Stimulated activated CD8-positive, alpha-beta memory T cell treated with anti-CD3 and anti-CD28 coated beads, Interleukin-12 subunit alpha, Interleukin-12 subunit beta, amount 100 ng/mL, for 4 hours (primary cell): ENCODE measurements around the gene ITGB8.

Experiments
- DNase-seq: peaks from one replicate; pipeline ENCODE4 v3.0.0-alpha.2; 2020; ENCODE audit warnings: low read depth

ITGB8 gene

DNA sequence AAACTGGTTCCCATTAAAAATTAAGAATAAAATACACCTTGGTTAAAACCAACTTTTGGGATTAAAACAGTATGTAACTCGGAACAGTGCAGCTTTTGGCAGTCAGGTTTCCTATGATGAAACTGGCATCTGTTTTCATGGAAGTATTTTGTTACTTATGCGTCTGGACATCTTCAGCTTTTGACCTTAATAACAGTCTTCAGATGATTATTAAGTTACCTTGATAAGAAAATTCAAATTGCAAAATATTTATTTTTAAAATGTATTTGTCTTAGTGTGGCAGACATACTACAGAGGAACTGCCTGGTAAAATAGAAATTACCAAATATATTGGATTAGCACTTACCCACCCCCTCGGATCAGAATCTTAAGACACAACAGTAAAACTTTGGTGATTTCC is 100.0 kb downstream of the ITGB8 start:
- DNase-seq: no peak

DNA sequence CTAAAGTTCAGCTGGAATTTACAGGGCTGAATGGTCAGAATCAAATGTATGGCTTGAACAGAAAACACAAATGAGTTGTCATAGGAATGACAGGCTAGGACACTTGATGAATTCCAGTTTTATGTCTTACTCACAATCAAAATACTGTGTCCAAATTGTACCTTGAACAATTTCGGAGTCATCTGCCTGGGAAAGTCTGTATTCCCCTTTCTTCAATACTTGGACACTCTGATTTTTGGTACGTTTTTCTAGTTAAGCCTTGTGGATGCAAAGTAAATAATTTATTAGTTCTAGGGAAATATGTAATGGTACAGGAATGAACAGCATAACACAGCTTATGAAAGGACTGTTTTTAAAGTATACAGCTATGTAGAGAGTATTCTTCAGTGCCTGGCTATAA is 100.4 kb downstream of the ITGB8 start:
- no peak for DNase-seq

DNA sequence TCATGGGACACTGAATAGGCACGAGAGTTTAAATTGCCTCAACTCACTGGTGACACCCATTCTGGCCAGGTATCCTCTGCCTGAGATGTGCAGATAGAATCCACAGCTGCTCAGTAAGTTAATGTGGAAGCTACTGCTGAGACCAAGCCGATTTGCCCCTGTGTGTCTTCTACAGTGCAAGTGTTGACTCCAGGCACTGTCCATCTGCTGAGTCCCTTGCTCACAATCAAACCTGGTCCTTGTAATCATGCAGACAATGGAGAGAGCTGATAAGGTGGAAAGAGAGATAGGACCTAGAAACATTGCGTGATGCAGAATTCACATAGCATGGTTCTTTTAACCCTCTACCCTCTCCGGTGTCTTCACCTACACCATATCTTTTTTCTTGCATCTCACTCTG is 101.4 kb downstream of the ITGB8 start:
- no peak for DNase-seq

DNA sequence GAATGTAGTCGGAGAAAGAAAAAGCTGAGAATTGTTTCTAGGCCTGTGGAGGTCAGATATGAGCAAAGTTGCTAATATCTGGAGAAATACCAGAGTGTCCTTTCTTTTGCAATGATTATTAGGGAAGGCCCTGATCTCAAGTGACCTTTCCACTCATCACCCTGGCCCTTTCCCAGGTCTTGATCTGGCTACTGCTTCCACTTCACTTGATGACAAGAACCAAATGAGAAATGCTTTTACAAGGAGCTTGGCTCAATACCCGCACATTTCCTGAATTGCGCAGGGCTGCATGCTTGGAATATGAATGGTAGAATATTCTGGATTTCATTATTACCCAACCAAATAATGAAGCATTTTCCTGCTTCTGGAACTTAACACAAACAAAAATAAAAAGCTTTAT is 104.6 kb downstream of the ITGB8 start:
- DNase-seq: no peak

DNA sequence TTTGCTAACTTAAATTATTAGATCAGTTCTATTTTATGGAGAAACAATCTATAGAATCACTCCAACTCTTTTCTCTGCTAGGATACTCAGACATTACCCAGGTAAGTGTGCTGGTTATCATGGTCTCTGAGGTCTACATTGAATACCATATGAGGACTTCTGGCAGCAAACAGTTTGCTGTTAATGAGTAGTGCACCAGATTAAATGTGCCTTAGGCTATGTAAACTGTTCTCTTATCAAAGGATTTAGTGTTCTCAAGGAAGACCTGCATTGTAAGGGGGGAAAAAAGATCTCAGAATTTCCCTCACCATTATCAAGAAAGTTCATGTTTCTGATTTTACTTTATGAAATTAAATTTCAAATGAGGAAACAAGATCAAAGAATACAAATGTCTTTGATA is 107.5 kb downstream of the ITGB8 start:
- DNase-seq: no peak

DNA sequence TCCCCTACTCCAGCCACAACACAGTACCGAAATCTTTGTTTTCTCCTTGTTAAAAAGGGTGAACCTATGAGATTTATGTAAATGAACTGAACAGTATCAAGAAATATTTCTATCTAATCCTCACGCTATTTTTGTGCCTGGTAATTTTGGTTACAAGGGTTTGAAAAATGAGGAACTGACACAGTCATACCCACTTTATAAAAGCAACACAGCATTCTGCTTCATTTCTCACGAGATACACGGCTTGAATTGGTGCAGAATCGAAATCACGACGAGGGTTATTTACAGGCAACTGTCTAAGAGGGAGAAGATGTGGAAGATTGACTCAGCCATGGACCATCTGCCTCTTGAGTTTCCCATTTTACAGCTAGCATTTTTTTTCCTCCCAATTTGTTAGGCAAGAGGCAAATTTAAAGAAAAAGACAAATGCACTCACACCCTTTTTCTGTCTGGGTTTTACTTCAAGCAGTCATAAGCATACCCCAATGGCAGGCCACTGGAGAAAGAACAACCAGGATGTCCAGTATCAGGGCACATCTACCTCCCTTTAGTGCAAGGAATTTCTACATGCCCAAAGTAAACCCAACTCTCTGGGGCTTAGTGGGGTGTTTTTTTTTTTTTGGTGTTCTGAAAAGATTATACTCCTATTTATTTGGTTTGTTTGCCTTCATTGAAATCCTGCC is 108.1 kb downstream of the ITGB8 start:
- no peak for DNase-seq

DNA sequence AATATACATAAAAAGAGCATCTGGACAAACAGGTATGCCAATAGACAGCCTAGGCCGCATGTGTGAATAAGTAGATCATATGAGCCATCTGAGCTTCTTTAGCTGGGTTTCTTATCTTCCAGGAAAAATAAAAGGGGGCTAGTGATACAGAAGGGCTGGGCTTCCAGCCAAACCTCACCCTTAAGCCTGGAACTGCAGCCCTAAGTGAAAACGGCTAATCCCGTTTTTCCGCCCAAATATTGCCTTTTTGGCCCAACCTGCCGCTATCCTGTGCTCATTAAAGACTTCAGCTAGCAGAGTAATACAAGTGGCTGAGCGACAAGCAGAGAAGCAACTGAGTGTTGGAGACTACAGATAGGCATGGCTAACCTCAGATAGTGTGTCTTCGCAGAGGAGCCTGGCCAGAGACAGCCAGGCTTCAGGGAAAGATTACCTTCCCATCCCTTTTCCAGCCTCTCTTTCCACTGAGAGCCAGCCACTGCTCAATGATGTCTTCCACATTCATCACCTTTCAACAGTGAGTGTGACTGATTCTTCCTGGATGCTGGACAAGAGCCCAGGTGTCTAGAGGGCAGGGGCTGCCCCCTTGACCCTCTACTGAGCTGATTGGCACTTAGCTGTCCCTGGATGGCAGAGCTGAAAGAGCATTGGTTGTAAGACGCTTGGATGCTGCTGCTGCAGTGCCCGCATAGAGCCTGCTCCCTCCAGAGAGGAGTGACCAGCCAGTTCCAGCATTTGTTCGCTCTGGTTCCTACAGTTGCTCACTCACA is 108.9 kb downstream of the ITGB8 start:
- DNase-seq: no peak

DNA sequence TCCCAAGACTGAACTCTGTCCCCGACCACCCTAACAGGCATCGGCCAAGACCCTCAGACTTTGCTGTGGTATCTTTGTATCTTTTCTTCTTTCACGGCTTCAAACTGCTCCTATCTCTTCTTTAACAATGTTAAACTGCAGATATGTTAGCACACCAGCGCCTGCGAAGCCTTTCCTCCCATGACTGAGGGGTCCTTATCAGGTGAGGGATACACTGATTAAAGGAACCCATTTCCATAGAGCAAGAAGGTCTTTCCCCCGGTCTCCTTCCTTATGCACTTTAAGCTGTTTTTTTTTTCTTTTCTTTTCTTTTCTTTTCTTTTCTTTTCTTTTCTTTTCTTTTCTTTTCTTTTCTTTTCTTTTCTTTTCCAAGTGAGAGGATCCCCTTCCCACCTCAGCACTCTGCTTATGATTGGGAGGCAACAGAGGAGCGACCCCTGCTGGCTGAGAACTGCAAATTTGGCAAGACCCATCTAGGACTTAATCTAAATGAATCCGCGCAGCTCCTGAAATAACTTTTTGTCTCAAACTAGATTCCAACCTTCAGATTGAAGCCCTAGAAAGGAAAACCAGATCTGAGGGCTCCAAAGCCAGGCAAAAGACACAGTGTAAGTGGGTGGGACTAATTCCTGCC is 109.9 kb downstream of the ITGB8 start:
- DNase-seq: no peak

DNA sequence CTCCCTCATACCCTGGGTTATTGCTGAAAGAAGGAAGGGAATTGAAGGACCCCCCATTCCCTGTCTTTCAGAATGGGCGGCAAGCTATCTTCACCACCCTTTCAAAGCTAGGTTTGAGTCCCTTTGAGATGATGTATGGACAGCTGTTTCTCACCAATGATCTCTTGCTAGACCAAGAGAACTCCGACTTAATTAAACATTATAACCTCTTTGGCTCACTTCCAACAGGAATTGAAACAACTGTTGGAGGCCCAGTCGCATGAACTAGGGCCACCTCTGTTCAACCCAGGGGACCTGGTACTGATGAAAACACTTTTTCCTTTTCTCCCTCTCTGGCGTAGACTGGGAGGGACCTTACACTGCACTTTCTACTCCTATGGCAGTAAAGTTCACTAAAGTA is 110.6 kb downstream of the ITGB8 start:
- no peak for DNase-seq

DNA sequence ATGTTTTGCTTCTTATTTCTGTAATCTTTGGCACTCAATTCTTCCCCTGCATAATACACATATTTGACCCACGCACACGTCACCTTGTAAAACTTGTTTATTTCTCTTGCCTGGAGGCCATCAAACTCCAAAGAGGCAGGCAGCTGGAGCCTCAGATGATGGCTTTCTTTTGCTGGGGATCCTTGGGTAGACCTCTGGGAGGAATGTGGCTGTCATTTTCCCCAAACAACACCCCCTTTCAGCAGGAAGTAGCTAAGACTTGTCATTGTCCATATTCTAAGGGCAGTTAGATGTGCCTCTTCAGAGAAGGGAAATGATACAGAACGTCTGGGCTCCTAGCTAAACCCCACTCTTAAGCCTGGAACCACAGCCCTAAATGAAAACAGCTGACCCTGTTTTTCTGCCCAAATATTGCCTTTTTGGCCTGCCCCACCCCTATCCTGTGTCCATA is 111.3 kb downstream of the ITGB8 start:
- DNase-seq: no peak

DNA sequence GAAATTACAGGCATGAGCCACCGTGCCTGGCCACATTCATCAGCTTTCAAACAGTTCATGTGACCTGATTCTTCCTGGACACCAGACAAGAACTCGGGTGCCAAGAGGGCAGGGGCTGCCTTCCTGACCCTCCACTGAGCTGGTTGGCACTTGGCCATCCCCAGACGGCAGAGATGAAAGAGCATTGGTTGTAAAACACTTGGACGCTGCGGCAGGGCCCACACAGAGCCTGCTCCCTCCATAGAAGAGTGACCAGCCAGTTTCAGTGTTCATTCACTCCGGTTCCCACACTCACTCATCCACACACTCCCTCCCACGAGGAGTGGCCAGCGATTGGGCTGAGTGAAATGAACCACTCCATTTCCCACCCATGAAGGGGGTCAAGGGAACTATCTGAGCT is 112.3 kb downstream of the ITGB8 start:
- DNase-seq: no peak

DNA sequence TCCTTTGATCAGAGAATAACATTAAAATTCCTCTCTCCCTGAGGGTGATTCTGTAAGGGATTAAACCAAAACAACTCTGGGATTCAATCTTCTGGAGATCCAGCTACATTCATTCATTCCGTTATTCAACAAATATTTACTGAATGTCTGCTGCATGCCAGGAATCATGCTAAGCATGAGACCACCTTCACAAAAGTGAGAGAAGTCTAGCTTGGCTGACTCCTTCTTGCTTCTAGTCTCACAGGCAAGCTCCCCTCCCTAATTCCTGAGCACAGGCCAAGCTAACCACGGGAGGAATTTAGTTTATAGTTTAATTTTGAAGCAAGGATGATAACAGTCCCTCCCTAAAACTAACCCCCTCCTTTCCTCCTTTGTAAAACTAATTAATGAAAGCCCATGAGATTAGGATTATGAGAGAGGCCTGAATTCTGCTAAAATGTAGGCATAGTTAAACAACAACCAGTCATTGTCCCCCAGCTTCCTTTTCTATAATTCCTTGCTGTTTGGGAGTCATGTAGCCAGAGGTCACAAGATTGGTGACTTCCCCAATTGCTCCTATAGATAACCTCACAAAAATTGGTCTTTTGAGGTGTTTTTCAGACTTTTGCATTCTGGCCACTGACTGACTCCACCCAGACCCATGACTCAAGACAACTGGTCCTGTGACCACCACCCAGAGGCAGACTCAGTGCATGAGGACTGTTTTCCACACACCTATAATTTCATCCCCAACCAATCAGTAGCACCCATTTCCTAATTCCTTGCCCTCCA is 113.5 kb downstream of the ITGB8 start:
- no peak for DNase-seq

DNA sequence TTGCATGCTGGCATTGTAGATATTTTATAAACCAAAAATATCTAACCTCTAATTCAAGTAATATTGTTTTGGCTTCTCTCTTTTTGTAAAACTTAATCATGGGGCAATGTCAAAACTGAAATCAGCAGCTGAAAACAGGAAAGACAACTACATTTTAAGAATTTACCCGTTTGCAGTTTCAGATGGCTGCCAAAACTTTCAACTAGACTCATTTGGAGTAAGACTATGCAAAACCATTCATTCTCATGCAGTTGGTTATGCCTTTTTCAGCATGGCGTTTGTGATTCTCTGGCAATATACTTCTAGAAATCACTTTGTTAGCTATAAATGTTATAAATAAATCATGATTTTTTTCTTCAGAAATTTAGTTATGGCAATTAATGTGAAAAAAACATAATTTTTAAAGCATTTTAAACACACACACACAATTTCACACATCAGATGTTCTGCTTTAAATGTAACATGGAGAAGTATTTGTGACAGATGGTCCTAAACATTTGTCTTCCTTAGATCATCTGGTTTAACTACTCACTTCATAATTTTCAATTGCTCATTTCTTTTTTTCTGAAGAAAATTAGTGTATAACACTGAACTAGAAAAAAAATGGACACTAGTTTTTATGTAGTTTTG is 116.4 kb downstream of the ITGB8 start:
- no peak for DNase-seq

DNA sequence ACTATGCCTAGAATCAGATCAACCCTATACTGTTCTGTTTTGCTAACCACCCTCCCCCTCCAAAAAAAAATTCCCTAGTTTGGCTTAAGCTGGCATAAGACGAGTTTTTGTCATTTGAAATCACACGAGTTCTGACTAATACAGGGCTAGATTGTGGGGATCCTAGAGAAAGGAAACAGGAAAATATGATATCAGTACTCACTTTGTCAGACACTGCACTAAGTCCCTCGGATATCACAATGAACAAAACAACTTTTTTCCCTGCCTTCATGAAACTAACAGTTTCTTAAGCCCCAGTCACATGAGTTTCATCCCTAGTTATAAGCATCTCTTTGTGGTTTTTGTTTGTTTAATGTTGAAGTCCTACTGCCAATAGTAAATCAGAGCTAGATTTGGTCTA is 118.5 kb downstream of the ITGB8 start:
- no peak for DNase-seq

DNA sequence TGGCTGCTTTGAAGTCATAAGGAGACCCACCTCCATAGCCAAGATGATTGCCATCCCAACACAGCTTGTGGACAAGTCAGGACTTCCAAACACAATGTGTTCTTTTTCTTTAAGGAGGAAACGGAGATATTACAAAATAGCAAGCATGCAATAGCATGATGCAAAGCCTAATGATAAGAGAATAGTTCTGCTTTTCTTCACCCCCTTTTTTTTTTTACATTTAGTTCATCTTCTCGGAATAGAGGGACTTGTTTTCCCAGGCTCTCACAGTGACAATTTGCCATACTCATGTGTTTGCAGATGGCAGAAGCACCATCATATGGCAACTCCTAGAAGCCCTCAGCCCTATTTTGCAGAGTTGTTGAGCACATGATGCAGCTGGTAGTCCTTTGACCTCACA is 119.8 kb downstream of the ITGB8 start:
- DNase-seq: no peak

DNA sequence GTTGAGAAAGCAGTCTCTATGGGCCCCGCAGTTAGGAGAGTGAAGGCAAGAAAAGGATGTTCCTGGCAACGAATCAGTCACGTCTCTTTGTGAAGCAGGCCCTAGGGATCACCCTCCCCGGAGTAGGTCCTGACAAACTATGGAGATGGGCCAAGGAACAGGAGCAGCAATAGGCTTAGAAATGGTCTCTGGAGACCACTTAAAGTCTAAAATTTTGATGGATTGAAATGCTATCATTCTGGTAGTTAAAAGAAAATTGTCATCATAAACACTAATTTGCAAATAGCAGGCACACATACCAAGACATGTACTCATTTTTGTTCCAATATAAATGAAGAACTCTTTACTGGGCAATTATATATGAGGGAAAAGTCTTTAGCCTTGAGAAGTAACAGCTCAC is 123.5 kb downstream of the ITGB8 start:
- DNase-seq: no peak

DNA sequence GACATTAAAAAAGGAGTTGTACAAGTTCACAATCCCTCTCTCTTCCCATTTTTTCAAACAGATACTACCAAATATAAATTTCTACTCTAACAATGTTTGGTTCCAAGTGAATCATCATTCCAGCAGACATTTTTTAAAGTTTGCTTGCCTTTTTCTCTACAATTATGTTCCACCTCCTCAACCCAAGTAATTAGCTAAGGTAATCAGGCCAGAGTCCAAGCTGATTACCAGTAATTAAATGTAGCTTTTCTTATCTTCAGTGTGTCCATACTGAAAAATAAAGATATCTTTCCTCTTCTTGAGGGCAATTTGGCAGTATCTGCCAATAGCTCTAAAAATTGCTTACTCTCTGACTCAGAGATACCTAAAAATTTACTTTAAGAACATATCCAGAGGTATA is 126.0 kb downstream of the ITGB8 start:
- DNase-seq: no peak

DNA sequence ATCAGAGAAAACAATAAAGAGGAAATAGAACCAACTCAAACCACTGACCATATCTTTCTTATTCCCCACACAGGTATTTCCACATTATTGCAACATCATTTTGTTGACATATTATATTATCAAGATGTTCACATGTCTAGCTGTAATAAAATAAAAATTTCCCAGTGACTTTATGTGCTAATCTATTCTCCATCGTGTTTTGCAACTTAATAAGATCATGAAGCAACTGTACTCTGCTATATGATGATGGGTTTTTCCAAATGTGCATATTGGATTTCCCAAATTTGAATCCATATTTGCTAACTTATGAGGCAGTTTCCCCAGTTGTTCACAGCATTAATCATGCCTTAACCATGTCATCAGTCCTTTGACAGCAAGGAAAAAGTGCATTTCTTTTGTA is 127.8 kb downstream of the ITGB8 start:
- DNase-seq: no peak

DNA sequence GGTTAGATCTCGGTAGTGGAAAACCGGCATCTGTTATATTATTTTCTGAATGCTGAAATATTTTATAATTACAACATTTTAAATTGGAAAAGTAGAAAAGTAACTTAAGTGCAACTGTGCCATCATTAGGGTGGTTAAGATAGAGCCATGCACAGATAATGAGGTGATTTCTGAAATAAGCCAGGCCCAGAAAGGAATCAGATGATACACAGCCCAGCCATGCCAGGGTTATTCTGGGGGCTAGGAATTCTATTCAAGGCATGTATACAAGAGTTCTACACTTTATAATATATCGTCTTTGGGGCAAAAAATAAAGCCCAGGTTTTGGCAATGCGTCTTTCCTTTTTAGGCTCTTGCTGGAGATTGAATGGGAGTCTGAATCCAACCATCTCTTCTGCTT is 128.7 kb downstream of the ITGB8 start:
- DNase-seq: no peak

DNA sequence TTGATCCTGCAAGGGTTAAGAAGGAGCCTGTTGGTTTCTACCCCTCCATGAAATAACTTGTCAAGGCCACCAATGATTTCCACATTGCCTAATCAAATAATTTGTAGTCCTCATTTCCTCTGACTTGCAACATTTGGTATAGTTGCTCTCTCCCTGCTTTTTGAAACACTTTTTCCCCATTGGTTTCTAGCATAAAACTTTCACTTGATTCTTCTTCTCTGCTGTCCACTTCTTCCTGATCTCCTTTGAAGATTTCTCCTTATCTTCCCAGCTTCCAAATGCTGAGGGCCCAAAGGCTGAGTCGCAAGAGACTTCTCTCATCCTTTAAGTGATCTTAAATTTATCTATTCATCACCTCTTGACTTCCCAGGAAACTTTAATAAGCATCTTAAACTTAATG is 134.2 kb downstream of the ITGB8 start:
- DNase-seq: no peak
